NCI-H510A treated with DMSO at 0.1 percent for 48 hours (cell line): Measurements from ENCODE around the gene SPAG9.

Experiments
- DNase-seq: peaks from one replicate; lab custom pipeline; 2025; lab: John Stamatoyannopoulos, UW

SPAG9 gene

GRCh38 chr17:51035431-51035830 is 85.2 kb downstream of the SPAG9 start:
- DNase-seq = no peak

GRCh38 chr17:51034800-51035199 is 85.9 kb downstream of the SPAG9 start:
- DNase-seq = no peak

- DNase-seq = no peak
Observed at GRCh38 chr17:51032850-51033249, 87.8 kb downstream of the SPAG9 start.

GRCh38 chr17:51029568-51030463 is 90.9 kb downstream of the SPAG9 start:
- no peak for DNase-seq

GRCh38 chr17:51029142-51029541 is 91.5 kb downstream of the SPAG9 start:
- no peak for DNase-seq

GRCh38 chr17:51028176-51028863 is 92.3 kb downstream of the SPAG9 start:
- no peak for DNase-seq

- no peak for DNase-seq
Observed at GRCh38 chr17:51018541-51018940, 102.1 kb downstream of the SPAG9 start.

GRCh38 chr17:51017270-51017669 is 103.4 kb downstream of the SPAG9 start:
- DNase-seq = no peak

GRCh38 chr17:51016099-51016498 is 104.6 kb downstream of the SPAG9 start:
- DNase-seq = no peak

- no peak for DNase-seq
Observed at GRCh38 chr17:51015145-51015558, 105.5 kb downstream of the SPAG9 start.

- DNase-seq = no peak
Observed at GRCh38 chr17:51014129-51014528, 106.5 kb downstream of the SPAG9 start.

- no peak for DNase-seq
Observed at GRCh38 chr17:51013322-51013721, 107.3 kb downstream of the SPAG9 start.

GRCh38 chr17:51012538-51012937 is 108.1 kb downstream of the SPAG9 start:
- no peak for DNase-seq

- no peak for DNase-seq
Observed at GRCh38 chr17:51010173-51010675, 110.4 kb downstream of the SPAG9 start.

- no peak for DNase-seq
Observed at GRCh38 chr17:51006601-51007000, 114.1 kb downstream of the SPAG9 start.

GRCh38 chr17:51005768-51006167 is 114.9 kb downstream of the SPAG9 start:
- DNase-seq = no peak

- no peak for DNase-seq
Observed at GRCh38 chr17:51004249-51004648, 116.4 kb downstream of the SPAG9 start.

- peak; percentile 89 for DNase-seq
Observed at GRCh38 chr17:51000835-51001638, 119.6 kb downstream of the SPAG9 start.

GRCh38 chr17:50995668-50996067 is 125.0 kb downstream of the SPAG9 start:
- DNase-seq = no peak

GRCh38 chr17:50993544-50993943 is 127.1 kb downstream of the SPAG9 start:
- DNase-seq = no peak

GRCh38 chr17:50989149-50989548 is 131.5 kb downstream of the SPAG9 start:
- DNase-seq = no peak

- no peak for DNase-seq
Observed at GRCh38 chr17:50988427-50988826, 132.2 kb downstream of the SPAG9 start.
